Heart right ventricle (tissue), 16 donors: ENCODE measurements around the gene TPH2. TPM values are rescaled to one million over a fixed set of nuclear protein-coding genes. Genes with fewer than 3 reads are reported as not detected.
A peak's percentile ranks its signal among the peaks of the same experiment; 100 is the strongest.

ENCODE experiments used
- ATAC-seq, 8 donors: fragments of 200-7000 bp; cut with Tn5 transposase; one replicate each; pipeline ENCODE4 v1.9.1; 2020; ENCODE audit warnings: mild to moderate bottlenecking in 8 of 8, moderate library complexity in 8 of 8, moderate number of reproducible peaks in 1 of 8
- DNase-seq, 2 donors: peaks; one replicate each; pipeline ENCODE4 v3.0.0-alpha.2; 2020
- H3K27ac ChIP-seq, 10 donors: fragments of 200-600 bp; sonication (generic) in 2 of 10; one replicate each; pipeline versions ENCODE4 v1.5.0 to v1.8.0; 2020 to 2022; ENCODE audit warnings: mild to moderate bottlenecking in 3 of 10
- H3K27me3 ChIP-seq, 7 donors: fragments of 200-600 bp; one replicate each; pipeline ENCODE4 v1.8.0; 2021 to 2022; ENCODE audit warnings: mild to moderate bottlenecking in 2 of 7
- H3K36me3 ChIP-seq, 9 donors: fragments of 200-600 bp; sonication (generic) in 1 of 9; one replicate each; pipeline versions ENCODE4 v1.5.0 to v1.8.0; 2020 to 2022; ENCODE audit warnings: mild to moderate bottlenecking in 2 of 9
- H3K4me1 ChIP-seq, 9 donors: fragments of 200-600 bp; sonication (generic) in 1 of 9; one replicate each; pipeline versions ENCODE4 v1.5.0 to v1.8.0; 2020 to 2022; ENCODE audit warnings: mild to moderate bottlenecking in 4 of 9
- H3K4me3 ChIP-seq, 10 donors: fragments of 200-600 bp; sonication (generic) in 2 of 10; one replicate each; pipeline versions ENCODE4 v1.5.0 to v1.8.0; 2020 to 2022; ENCODE audit warnings: mild to moderate bottlenecking in 7 of 10, moderate library complexity in 2 of 10
- H3K9me3 ChIP-seq, 11 donors: fragments of 200-600 bp in 10 of 11; sonication (generic) in 2 of 11; one replicate each; pipeline versions ENCODE4 v1.5.0 to v1.8.0; 2013 to 2022; ENCODE audit warnings: mild to moderate bottlenecking in 2 of 11, control low read depth in 1 of 11, moderate library complexity in 1 of 11
- WGBS, 2 donors: extraction: QIAGEN DNeasy Blood & Tissue Kit; methylation state at CpG; one replicate each; pipeline ENCODE4 v1.1.7; 2013; ENCODE audit warnings: inconsistent platforms in 1 of 2; 5-methylcytosine and 5-hydroxymethylcytosine counted together
- intact Hi-C, 10 donors: fragments of 100-400 bp; cut with DNase I; formaldehyde crosslinking; loops; one replicate each; pipeline versions ENCODE4 v1.11.1 to v1.14.2; 2022
- polyA plus RNA-seq, 2 donors: library from polyadenylated mRNA; stranded (reverse); fragments of 200-250 nt; gene quantifications; one replicate each; pipeline ENCODE4 v1.2.3, GENCODE V29; 2013
- total RNA-seq, 10 donors: library from RNA; stranded (reverse); fragmentation: NEBNext Ultra II Directional in 3 of 10; extraction: Animal tissue kit (Norgen Biotek cat#: 25700) in 3 of 10; gene quantifications; one replicate each; pipeline versions ENCODE4 v1.2.1 to v1.2.4, GENCODE V29; 2021 to 2023
- TF ChIP-seq, protein P1 (sequence below), 9 donors: fragments of 200-600 bp; sonication (generic) in 2 of 9; IDR thresholded peaks; one replicate each; pipeline versions ENCODE4 v1.5.0 to v1.8.0; 2021 to 2022; ENCODE audit warnings: antibody characterized with exemption in 9 of 9, mild to moderate bottlenecking in 5 of 9, moderate library complexity in 1 of 9
- donor health status: Arrhythmogenic right ventricular cardiomyopathy.
- donor health status: ischemic (EF 13 %, LVEDD 7.1; RV severe dilation, severe dysfunction).
- donor health status: healthy with polysubstance abuse.
- donor health status: DM: no; HTN: yes; CAD: no.
- donor health status: DM: no; HTN: no; CAD: no.
- donor health status: ischemic (EF 25% LVEDD 6.9; RV normal size, moderate dysfunction).
- donor health status: ischemic (EF 25% LVEDD 5.7; RV mildly dilated, moderate dysfunction).
- donor health status: healthy.
- donor health status: DM: yes; HTN: yes; CAD: no.
- donor health status: Ischemic cardiomyopathy.
- donor health status: ischemic (EF 35%, LVEDD 5.7; RV mildly dilated, moderate dysfunction).
- donor health status: nonischemic (EF 11% LVEDD 7.7; RV severe dilation, severe dysfunction).
- donor health status: DM: yes; HTN: yes; CAD: no.
- donor health status: PGD.
- donor health status: ischemic (EF 29% LVEDD 5.4; RV normal size, mild dysfunction).
- donor health status: nonischemic (EF 23%, LVEDD 6.1; RV moderate dilation, normal function).

Gene TPH2
- total and polyA plus RNA-seq, 12 donors, result not detected

DNA sequence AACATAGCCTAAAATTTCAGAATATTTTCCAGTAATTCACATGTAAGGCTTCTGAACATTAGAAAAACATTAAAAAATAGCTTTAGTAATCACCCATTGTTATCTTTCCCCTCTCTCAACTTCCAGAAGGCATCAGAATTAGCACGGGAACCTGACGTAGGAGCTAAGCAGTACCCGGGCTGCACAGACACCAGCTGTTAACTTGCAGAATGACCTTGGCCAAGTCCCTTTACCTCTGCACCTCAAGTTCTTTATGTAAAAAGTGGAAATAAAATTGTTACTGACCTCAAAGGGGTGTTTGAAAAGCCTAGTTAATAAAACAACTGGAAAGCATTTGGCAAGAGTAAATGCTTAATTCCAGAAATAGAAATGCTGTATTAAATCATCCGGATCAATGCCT is 7.2 kb downstream of the TPH2 start:
- no peaks in the 10 kb centered on the region for H3K9me3 ChIP-seq
- peaks cover 0 to 57% (median 44%) of the 10 kb centered on the region in 7 donors for H3K27me3 ChIP-seq
- no peaks in the 10 kb centered on the region for H3K36me3 ChIP-seq
- no peak overlapping the region for H3K4me3 ChIP-seq
- WGBS, 2 donors, result 62 to 68% methylated on average over 4 of the region's 4 CpGs
- H3K4me1 ChIP-seq, result no peaks in the 10 kb centered on the region
- DNase-seq (no peak), ATAC-seq (no peak)
- intact Hi-C loops, result no loop called here
- no peak overlapping the region for H3K27ac ChIP-seq
- TF ChIP-seq, protein P1, sequence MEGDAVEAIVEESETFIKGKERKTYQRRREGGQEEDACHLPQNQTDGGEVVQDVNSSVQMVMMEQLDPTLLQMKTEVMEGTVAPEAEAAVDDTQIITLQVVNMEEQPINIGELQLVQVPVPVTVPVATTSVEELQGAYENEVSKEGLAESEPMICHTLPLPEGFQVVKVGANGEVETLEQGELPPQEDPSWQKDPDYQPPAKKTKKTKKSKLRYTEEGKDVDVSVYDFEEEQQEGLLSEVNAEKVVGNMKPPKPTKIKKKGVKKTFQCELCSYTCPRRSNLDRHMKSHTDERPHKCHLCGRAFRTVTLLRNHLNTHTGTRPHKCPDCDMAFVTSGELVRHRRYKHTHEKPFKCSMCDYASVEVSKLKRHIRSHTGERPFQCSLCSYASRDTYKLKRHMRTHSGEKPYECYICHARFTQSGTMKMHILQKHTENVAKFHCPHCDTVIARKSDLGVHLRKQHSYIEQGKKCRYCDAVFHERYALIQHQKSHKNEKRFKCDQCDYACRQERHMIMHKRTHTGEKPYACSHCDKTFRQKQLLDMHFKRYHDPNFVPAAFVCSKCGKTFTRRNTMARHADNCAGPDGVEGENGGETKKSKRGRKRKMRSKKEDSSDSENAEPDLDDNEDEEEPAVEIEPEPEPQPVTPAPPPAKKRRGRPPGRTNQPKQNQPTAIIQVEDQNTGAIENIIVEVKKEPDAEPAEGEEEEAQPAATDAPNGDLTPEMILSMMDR (IDR thresholded peaks at IDR 0.05), result no peak

DNA sequence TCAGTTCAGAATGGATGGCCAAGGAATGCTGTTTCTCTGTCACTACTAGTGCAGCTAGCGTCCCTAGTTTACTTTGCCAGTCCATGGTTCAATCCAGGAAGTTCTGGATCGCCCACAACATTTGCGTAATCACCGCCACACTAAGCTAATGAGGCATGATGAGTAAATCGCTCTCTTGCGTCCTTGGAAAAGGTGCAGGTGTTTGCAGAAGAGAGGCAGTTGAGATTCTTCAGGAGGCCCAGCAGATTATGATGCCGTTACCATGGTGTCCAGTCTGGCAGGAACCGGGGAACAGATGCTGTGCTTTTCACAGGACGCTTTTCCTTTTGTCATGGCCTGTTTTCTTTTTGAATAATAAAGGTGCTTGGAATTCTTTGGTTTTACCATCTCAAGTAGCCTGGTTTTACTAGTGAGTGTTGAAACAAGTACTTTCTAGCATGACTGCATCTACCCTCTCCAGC is 9.0 kb downstream of the TPH2 start:
- no peaks in the 10 kb centered on the region for H3K9me3 ChIP-seq
- no peaks in the 10 kb centered on the region for H3K4me1 ChIP-seq
- 19 to 29% methylated on average over 9 of the region's 9 CpGs for WGBS, 2 donors
- peak in 1 of 8 donors; percentile 74 for ATAC-seq
- H3K27ac ChIP-seq, result no peak overlapping the region
- peaks cover 0 to 40% (median 26%) of the 10 kb centered on the region in 7 donors for H3K27me3 ChIP-seq
- H3K4me3 ChIP-seq, result no peak overlapping the region
- intact Hi-C loops, result no loop called here
- DNase-seq, result no peak
- no peaks in the 10 kb centered on the region for H3K36me3 ChIP-seq
- TF ChIP-seq, protein P1 (IDR thresholded peaks at IDR 0.05), result no peak

DNA sequence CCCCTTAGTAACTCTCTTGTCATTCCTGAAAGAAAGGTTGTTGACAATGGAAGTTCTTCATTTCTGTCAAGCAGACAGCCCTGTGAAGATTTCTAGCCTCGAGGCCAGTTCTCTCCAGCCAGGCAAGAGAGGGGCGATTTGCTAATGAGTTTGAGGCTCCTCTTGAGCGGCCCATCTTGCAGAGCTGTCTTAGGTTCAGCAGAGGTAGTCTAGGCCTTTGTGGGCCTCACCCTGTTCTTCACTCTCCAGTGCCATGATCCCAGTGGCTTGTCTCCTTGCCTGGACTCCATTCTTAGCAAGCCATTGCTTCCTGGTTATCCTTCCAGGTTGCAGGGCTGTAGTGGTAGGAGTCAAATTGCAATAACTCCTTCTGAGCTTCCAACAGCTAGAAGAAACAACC is 9.7 kb downstream of the TPH2 start:
- Histone ChIP-seq H3K27me3 (peaks cover 0 to 36% (median 20%) of the 10 kb centered on the region in 7 donors), H3K9me3 (no peaks in the 10 kb centered on the region), H3K27ac (no peak overlapping the region), H3K36me3 (no peaks in the 10 kb centered on the region), H3K4me3 (no peak overlapping the region), H3K4me1 (no peaks in the 10 kb centered on the region)
- ATAC-seq, result no peak
- intact Hi-C loops, result no loop called here
- WGBS, 2 donors, result 44 to 49% methylated on average over 3 of the region's 3 CpGs
- TF ChIP-seq, protein P1 (IDR thresholded peaks at IDR 0.05), result no peak
- DNase-seq, result no peak

DNA sequence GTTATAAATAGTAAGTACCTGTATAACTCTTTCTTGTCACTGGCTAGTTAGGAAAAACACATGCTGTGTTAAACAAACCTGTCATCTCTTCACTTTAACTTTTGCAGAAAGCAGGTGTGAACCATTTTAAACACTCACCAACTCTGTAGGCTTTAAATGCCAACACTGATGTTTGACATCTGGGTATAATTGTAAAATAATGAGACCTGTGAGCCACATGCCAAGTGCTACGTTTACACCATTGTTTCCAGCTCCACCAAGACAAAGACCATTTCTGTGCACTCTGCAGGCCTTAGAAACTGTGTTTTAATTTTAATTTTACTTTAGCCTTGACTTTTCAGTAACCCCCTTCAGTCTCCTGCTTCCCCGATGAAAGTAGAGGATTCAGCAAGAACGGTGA is 11.0 kb downstream of the TPH2 start:
- H3K36me3 ChIP-seq, result no peaks in the 10 kb centered on the region
- H3K4me3 ChIP-seq, result no peak overlapping the region
- H3K9me3 ChIP-seq, result no peaks in the 10 kb centered on the region
- ATAC-seq (no peak), DNase-seq (no peak)
- intact Hi-C loops, result loop anchor here in 1 of 10 donors (10.0 kb wide), 1 partner anchor 485 kb away; no protein-coding TSS in a partner anchor
- 47 to 59% methylated on average over 3 of the region's 3 CpGs for WGBS, 2 donors
- H3K4me1 ChIP-seq, result no peaks in the 10 kb centered on the region
- TF ChIP-seq, protein P1 (IDR thresholded peaks at IDR 0.05), result no peak
- H3K27ac ChIP-seq, result no peak overlapping the region
- peaks cover 0 to 31% (median 18%) of the 10 kb centered on the region in 7 donors for H3K27me3 ChIP-seq
